ENCODE measurements around the gene SUSD4. TPM values are rescaled to one million over a fixed set of nuclear protein-coding genes. Genes with fewer than 3 reads are reported as not detected.

Gene SUSD4
- polyA plus RNA-seq, 2 of the 4 experiments (the other 2 are of a cell fraction), result 0.61 to 0.85 TPM

GRCh38 chr1:223315665-223316064 is 48.3 kb downstream of the SUSD4 start:
- H3K4me1 ChIP-seq, result no peaks in the 10 kb centered on the region
- H3K27ac ChIP-seq, result no peak overlapping the region
- WGBS (ENCODE audit: missing lambda C conversion rate), result 52% methylated on average over 2 of the region's 2 CpGs
- H3K4me3 ChIP-seq, result no peak overlapping the region
- DNase-seq (ENCODE audit: low read depth in 1 of 2, low spot score in 1 of 2) (no peak), ATAC-seq (no peak), FAIRE-seq (no peak)
- TF ChIP-seq NPAS2 (CRISPR knock-in tag; IDR thresholded peaks at IDR 0.05; ENCODE audit: borderline replicate concordance), result no peak
- no peak for TF ChIP-seq RARB (CRISPR knock-in tag; IDR thresholded peaks at IDR 0.05)
- no peak for TF ChIP-seq CHD2 (IDR thresholded peaks at IDR 0.05; ENCODE audit: low read length, partially characterized antibody)
- no peak for TF ChIP-seq EP300 (IDR thresholded peaks at IDR 0.05)
- TF ChIP-seq BHLHE40 (IDR thresholded peaks at IDR 0.05; ENCODE audit: low read depth, low read length), result no peak
- TF ChIP-seq REST (IDR thresholded peaks at IDR 0.05), result no peak
- no peak for TF ChIP-seq NFE2L2 (conservative IDR thresholded peaks at IDR 0.05; ENCODE audit: low read length)
- TF ChIP-seq, protein P1, sequence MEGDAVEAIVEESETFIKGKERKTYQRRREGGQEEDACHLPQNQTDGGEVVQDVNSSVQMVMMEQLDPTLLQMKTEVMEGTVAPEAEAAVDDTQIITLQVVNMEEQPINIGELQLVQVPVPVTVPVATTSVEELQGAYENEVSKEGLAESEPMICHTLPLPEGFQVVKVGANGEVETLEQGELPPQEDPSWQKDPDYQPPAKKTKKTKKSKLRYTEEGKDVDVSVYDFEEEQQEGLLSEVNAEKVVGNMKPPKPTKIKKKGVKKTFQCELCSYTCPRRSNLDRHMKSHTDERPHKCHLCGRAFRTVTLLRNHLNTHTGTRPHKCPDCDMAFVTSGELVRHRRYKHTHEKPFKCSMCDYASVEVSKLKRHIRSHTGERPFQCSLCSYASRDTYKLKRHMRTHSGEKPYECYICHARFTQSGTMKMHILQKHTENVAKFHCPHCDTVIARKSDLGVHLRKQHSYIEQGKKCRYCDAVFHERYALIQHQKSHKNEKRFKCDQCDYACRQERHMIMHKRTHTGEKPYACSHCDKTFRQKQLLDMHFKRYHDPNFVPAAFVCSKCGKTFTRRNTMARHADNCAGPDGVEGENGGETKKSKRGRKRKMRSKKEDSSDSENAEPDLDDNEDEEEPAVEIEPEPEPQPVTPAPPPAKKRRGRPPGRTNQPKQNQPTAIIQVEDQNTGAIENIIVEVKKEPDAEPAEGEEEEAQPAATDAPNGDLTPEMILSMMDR (IDR thresholded peaks at IDR 0.05), result no peak
- TF ChIP-seq HES2 (IDR thresholded peaks at IDR 0.05), result no peak
- ChIA-PET CTCF (no interaction called here), POLR2A (no interaction called here)
- no peaks in the 10 kb centered on the region for H3K9me3 ChIP-seq
- H3K4me2 ChIP-seq, result no peak overlapping the region

- Histone ChIP-seq H3K9me3 (no peaks in the 10 kb centered on the region), H3K4me1 (no peaks in the 10 kb centered on the region), H3K4me2 (no peak overlapping the region), H3K4me3 (no peak overlapping the region), H3K27ac (no peak overlapping the region)
- FAIRE-seq, result no peak
- TF ChIP-seq CBX2 (IDR thresholded peaks at IDR 0.05; ENCODE audit: borderline replicate concordance, low read depth), result no peak
- no peak for TF ChIP-seq TFCP2L1 (CRISPR knock-in tag; IDR thresholded peaks at IDR 0.05)
- no peak for TF ChIP-seq CEBPB (IDR thresholded peaks at IDR 0.05)
- no peak for TF ChIP-seq RAD21 (conservative IDR thresholded peaks at IDR 0.05 in 1 of 2, IDR thresholded peaks at IDR 0.05 in 1 of 2)
- no peak for TF ChIP-seq POLR2AphosphoS2 (conservative IDR thresholded peaks at IDR 0.05; ENCODE audit: low read length)
- no peak for TF ChIP-seq CHD2 (IDR thresholded peaks at IDR 0.05; ENCODE audit: low read length, partially characterized antibody)
- no peak for TF ChIP-seq PHF8 (IDR thresholded peaks at IDR 0.05; ENCODE audit: borderline replicate concordance, low read depth)
- no peak for TF ChIP-seq ZFP36 (IDR thresholded peaks at IDR 0.05; ENCODE audit: borderline replicate concordance, partially characterized antibody)
- ATAC-seq, result no peak
- CTCF ChIA-PET, result interaction anchor here (1.1 kb wide), 1 partner anchor 179 kb away, joined by 3 read pairs; no protein-coding TSS in a partner anchor
- POLR2A ChIA-PET, result no interaction called here
- DNase-seq (ENCODE audit: low read depth in 1 of 2, low spot score in 1 of 2), result no peak
Observed at GRCh38 chr1:223313415-223313754, 50.6 kb downstream of the SUSD4 start.

GRCh38 chr1:223312705-223313414 is 51.1 kb downstream of the SUSD4 start:
- CTCF ChIA-PET, result no interaction called here
- 10% methylated on average over 5 of the region's 5 CpGs for WGBS (ENCODE audit: missing lambda C conversion rate)

More at GRCh38 chr1:223312705-223313414, 51.1 kb downstream of the SUSD4 start:
- no peaks in the 10 kb centered on the region for H3K9me3 ChIP-seq
- no peak for FAIRE-seq
- no peak for ATAC-seq
- POLR2A ChIA-PET, result no interaction called here
- TF ChIP-seq HEYL (CRISPR knock-in tag; IDR thresholded peaks at IDR 0.05) (no peak), ZC3H11A (IDR thresholded peaks at IDR 0.05) (no peak), USF2 (IDR thresholded peaks at IDR 0.05) (peak; percentile 53)
- H3K4me2 ChIP-seq, result no peak overlapping the region
- no peaks in the 10 kb centered on the region for H3K4me1 ChIP-seq
- DNase-seq (ENCODE audit: low read depth in 1 of 2, low spot score in 1 of 2), result no peak
- no peak overlapping the region for H3K4me3 ChIP-seq
- no peak overlapping the region for H3K27ac ChIP-seq

Measured in A549 (cell line).